Choroid plexus epithelial cell (primary cell): ENCODE results near the gene SPEG.
A peak's percentile ranks its signal among the peaks of the same experiment; 100 is the strongest.

Source experiments
- DNase-seq: peaks from one replicate; pipeline ENCODE4 v3.0.0-alpha.2; 2010; ENCODE audit warnings: low read depth
- H3K4me3 ChIP-seq: 2 replicates; pipeline ENCODE4 v1.5.1; 2011; ENCODE audit warnings: low read depth, mild to moderate bottlenecking, control low read depth, low read length, moderate library complexity
- TF ChIP-seq, protein P1 (sequence below): conservative IDR thresholded peaks from 2 replicates; pipeline ENCODE4 v1.5.1; 2011; ENCODE audit warnings: low read depth, mild to moderate bottlenecking, control low read depth, inconsistent platforms, low read length, moderate library complexity

The SPEG gene

GRCh38 chr2:219501849-219502248 is 67.2 kb downstream of the SPEG start:
- H3K4me3 ChIP-seq, result no peak overlapping the region
- TF ChIP-seq, protein P1, sequence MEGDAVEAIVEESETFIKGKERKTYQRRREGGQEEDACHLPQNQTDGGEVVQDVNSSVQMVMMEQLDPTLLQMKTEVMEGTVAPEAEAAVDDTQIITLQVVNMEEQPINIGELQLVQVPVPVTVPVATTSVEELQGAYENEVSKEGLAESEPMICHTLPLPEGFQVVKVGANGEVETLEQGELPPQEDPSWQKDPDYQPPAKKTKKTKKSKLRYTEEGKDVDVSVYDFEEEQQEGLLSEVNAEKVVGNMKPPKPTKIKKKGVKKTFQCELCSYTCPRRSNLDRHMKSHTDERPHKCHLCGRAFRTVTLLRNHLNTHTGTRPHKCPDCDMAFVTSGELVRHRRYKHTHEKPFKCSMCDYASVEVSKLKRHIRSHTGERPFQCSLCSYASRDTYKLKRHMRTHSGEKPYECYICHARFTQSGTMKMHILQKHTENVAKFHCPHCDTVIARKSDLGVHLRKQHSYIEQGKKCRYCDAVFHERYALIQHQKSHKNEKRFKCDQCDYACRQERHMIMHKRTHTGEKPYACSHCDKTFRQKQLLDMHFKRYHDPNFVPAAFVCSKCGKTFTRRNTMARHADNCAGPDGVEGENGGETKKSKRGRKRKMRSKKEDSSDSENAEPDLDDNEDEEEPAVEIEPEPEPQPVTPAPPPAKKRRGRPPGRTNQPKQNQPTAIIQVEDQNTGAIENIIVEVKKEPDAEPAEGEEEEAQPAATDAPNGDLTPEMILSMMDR, result no peak

DNA sequence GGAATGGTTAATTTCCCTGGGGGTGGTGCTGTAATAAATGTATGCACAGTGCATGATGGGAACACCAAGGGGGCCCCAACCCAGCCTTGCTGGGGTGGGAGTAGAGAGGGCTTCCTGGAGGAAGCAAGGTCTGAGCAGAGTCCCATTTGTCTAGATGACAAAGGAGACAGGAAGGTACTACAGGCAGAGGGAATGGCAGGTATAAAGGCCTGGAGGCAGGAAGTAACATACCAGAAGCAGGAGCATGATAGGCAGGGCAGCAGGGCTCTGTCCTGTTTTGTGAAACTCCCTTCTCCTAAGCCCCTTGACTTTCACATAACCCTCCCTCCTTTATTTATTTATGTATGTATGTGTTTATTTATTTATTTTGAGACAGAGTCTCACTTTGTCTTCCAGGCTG is 68.0 kb downstream of the SPEG start:
- H3K4me3 ChIP-seq, result no peak overlapping the region
- TF ChIP-seq, protein P1, result no peak
- DNase-seq, result no peak

More at GRCh38 chr2:219501849-219502248, 67.2 kb downstream of the SPEG start:
- DNase-seq, result no peak

DNA sequence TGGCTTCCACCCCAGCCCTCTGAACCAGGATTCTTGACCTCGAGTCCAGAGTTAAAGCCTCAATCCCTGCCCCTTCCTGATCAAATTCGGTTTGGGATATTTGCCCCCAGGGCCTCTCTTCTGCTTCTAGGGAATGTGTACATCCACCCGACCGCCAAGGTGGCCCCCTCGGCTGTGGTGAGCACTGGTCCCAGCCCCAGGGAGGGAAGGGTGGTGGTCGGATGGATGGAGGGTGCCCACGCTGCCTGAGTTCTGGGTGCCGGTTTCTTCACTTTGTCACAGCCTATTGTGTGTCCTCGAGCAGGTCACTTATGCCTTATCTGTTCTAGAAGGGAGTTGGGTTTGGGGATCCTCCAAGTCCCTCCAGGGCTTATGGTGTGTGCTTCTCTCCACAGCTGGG is 70.9 kb downstream of the SPEG start:
- no peak for DNase-seq

GRCh38 chr2:219506153-219506801 is 71.6 kb downstream of the SPEG start:
- no peak overlapping the region for H3K4me3 ChIP-seq
- no peak for DNase-seq
- TF ChIP-seq, protein P1, result no peak

More for the DNA sequence above, 70.9 kb downstream of the SPEG start:
- H3K4me3 ChIP-seq, result no peak overlapping the region
- TF ChIP-seq, protein P1, result no peak

- no peak overlapping the region for H3K4me3 ChIP-seq
- DNase-seq, result no peak
- TF ChIP-seq, protein P1, result no peak
These were observed 72.3 kb downstream of the SPEG start for GRCh38 chr2:219506802-219507526.

GRCh38 chr2:219507581-219508443 is 73.2 kb downstream of the SPEG start:
- TF ChIP-seq, protein P1, result no peak
- H3K4me3 ChIP-seq, result no peak overlapping the region
- peak; percentile 18 for DNase-seq
